ENCODE data around the gene CHDH.

The CHDH gene

GRCh38 chr3:53846134-53846850, at the start of gene CHDH, which contains the start of gene IL17RB:
Gene CHDH, minus strand, starts transcription at chr3:53846419. Its CDS starts 22,411 bp downstream, at chr3:53824008.
Gene IL17RB, plus strand, starts transcription at chr3:53846568. Its CDS starts 21 bp downstream, at chr3:53846589.
- DNase-seq (ENCODE audit: insufficient read length, low spot score): peak; percentile 53
- no peak for FAIRE-seq

GRCh38 chr3:53892286-53892637, 46.0 kb upstream of the CHDH start:
- DNase-seq (ENCODE audit: insufficient read length, low spot score): no peak
- FAIRE-seq: no peak

- FAIRE-seq (peak; percentile 100), DNase-seq (ENCODE audit: insufficient read length, low spot score) (peak; percentile 61)
Measured at GRCh38 chr3:53891497-53892285, 45.5 kb upstream of the CHDH start, which contains the start of gene SELENOK. Gene SELENOK, minus strand, starts transcription at chr3:53891859.

DNA sequence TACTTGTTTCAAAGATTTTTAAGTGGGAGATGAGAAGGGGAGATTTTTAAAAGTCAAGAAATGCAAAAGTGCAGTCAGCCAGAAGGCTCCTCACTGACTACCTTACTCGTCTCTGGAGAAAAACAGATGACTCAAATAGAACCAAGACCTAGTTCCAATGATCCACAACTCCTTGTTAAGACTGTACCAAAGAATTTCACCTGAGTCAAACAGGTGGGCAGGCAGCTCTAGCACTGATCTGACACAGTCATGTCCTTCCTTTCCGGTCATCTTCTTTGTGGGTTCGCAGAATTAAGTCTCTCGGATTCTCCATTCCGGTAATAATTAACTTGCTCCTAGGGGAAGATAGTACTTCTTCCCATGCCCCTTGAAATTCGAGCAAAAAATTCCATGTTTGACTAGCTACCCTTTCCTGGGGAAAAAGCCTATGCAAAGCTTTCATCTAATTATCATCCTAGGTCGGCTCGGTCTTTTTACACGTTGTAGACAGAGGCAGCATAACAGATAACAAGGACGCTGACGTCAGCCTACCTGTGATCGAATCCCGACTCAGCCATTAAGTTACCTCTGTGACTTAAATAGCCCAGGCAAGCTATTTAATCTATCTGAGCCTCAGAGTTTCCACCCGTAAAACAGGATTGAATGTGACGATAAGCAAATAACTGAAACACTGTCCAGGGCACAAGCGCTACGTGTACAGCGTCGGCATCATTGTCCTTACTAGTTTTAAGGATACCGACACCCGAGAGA, 44.7 kb upstream of the CHDH start:
- DNase-seq (ENCODE audit: insufficient read length, low spot score) (no peak), FAIRE-seq (peak; percentile 83)

DNA sequence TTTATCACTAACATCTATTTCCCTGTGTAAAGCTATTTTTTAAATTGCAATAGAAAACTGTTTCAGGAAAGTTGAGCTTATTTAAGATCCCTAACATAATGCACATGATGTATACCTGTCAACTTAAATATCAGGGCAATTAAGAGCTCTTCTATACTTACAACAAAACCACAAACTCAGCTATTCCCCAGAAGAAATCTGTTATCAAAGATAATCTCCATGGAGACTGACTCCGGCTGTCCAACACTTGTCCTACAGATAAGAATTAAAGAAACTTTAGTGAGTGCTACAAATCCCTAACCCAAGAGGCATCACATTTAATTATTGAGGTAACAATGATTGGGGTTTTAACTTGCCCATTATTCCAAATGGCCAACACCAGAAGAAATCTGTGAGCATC, 42.0 kb upstream of the CHDH start:
- DNase-seq (ENCODE audit: insufficient read length, low spot score) (no peak), FAIRE-seq (no peak)

DNA sequence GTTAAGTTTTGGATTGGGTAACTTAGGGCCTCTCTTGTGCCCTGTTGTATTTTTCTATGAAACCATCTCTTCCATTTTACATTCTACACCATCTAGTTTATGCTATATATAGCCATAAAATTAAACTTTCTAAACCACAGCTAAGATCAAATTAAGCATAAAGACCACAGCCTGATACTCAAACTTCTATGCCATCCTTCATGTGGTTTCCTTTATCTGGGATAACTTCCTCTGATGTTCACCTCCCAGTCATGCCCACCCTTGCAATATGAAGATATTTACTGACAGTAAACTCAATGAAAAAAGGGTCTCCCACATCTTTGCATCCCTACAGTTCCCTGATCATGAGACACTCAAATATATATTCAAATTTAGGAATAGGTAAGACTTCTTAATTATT, 41.2 kb upstream of the CHDH start:
- DNase-seq (ENCODE audit: insufficient read length, low spot score) (no peak), FAIRE-seq (no peak)

DNA sequence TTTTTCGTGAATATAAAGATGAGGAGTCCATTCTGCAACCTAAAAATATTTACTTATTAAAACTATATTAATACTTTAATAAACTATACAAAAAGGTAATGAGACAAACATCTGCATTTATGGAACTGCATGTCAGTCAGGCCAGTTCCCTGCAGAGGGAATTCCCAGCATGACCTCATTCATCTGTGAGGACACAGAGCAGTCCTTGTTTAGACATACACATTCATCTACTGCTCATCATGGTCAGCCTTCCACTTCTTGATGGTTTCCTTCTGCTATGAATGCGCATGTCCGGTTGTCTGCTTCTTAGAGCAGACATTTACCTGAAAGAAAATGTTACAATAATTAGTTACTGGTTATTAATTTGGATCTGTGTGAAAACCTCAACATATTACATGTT, 39.0 kb upstream of the CHDH start:
- no peak for FAIRE-seq
- DNase-seq (ENCODE audit: insufficient read length, low spot score): no peak

GRCh38 chr3:53884623-53885022, 38.4 kb upstream of the CHDH start:
- DNase-seq (ENCODE audit: insufficient read length, low spot score): no peak
- FAIRE-seq: no peak

DNA sequence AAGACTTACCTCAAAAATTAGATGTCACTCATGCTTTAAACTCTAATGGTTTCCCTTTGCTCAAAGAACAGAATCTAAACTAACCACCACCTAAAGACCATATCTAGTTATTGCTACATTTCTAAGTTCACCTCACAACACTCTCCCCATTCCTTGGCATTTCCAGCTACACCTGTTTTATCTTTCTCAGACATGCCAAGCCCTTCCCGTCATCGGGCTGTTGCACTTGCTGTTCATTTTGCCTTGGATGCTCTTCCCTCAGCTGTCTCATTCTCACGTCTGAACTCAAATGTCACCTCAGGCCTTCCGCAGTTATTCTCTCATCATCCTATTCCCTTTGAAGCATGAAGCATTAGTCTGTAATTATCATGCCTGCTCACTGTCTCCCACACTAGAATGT, 36.8 kb upstream of the CHDH start:
- FAIRE-seq (peak; percentile 40), DNase-seq (ENCODE audit: insufficient read length, low spot score) (no peak)

DNA sequence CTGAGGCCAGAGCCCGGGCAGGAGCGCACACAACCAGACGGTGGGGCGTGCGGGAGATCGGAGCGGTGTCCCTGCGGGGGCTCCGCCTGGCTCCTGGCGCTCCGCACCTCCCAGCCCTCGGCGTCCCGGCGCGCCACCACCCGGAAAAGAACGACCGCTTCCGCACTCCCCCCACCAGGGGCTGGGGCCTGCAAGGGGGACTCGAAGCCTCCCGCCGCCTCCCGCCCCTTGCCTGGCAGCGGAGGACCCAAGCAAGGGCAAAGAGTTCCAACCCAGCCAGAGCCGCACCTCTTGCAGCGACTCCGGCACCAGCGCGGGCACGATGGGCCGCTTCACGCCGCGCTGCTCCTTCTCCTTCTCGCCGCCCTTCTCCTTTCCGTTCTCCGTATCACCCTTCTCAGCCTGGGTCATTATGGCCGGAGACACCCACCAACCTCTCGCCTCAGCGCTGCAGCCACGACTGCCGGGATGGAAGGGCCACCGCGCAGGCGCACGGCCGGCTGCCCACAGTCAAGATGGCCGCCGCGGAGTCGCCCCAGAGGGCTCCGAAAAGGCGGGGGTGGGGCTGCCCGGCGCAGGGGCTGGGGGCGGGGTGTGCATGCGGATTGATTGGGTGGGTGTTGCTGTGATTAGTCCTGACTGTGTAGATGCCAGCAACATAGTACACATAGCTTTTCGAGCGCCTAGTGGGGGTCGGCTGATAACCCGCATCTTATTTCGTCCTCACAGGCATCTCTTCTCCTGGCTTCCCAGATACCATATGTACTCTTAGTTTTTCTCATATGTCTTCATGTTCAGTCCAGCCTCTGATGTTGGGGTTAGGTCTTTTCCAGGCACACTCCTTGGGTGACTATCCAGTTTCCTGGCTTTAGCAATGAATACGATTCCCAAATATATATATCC, 35.7 kb upstream of the CHDH start, which contains the start of gene ACTR8:
Gene ACTR8 (minus strand): TSS at position 462 of the 903 bp plus-strand sequence. CDS start 51 bp downstream, at position 411.
- FAIRE-seq: peak; percentile 95
- DNase-seq (ENCODE audit: insufficient read length, low spot score): peak; percentile 83

DNA sequence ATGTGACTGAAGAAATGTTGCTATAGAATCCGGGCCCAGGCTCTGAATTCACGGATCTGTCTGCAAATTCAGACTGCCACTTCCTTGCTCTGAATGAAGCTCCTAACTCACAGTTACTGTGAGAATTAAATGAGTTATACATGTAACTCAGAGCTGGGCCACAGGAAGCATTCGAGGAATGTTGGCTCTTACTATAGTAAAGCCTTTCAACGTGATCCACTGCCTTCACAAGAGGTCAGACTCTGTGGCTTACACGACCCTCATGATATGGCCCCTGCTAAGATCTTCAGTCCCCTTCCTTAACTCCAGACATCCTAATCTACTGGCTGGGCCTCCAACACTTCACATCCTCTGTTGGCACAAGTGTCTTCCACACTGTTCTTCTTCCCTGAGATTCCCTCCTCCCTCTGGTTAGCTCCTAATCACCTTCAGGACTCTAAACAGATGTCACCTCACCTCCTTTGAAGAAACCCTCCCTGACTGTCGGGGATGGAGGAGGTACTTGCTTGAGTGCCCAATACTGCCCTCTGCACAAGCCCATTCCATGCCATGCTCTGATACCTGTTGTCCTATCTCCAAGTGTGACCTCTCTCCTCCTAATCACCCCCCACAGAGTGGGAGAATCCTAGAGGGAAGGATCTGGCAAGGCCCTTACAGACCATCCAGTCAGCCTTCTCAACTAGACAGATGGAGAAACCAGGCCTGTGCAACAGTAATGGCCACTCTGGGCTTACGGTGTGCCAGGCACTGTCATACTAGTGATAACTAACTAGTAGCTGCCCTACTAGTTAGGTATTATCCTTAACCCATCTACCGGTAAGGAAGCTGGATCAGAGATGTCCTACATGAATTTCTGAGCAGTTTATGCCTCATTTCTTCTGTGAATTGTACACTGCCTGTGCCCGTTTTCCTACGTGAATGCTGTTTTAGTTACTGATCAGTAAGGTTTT, 34.5 kb upstream of the CHDH start:
- FAIRE-seq: peak; percentile 70

GRCh38 chr3:53865732-53866499, 19.7 kb upstream of the CHDH start:
- FAIRE-seq: peak; percentile 85
- no peak for DNase-seq (ENCODE audit: insufficient read length, low spot score)

More for the DNA sequence above, 34.5 kb upstream of the CHDH start:
- DNase-seq (ENCODE audit: insufficient read length, low spot score): no peak

DNA sequence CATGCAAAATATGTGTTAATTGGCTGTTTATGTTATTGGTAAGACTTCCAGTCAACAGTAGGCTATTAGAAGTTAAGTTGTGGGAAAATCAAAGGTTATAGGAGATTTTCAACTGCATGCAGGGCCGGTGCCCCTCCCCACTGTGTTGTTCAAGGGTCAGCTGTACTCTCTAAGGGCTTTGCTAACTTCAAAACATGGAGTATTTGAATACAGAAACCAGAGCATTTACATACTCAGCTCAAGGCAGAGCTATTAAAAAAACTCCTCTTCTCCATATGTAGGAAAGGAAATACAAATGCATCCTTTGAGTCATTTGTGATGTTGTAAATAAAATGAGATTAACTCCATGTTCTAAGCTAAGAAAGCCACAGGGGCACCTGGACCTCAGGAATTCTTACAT, 16.9 kb upstream of the CHDH start:
- DNase-seq (ENCODE audit: insufficient read length, low spot score): no peak

GRCh38 chr3:53862241-53862640, 16.0 kb upstream of the CHDH start:
- no peak for DNase-seq (ENCODE audit: insufficient read length, low spot score)
- FAIRE-seq: no peak

More for the DNA sequence above, 16.9 kb upstream of the CHDH start:
- FAIRE-seq: peak; percentile 63

DNA sequence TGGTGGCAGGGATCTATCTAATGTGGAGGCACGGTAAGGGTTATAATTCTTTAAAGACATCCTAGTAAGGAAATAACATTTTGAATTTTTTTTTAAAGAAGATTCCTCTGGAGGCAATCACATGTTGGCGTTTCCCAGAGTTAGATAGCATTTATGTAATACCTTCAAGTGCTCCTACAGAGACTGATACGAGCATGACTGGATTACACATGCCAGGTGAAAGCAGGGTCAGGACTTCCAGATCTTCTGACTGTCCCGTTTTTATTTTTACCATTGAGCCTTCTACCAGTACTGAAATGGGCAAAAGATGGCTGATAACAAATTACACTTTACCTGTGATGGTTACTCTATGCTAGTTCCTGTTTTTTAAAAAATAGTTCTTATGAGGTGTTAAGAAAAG, 14.0 kb upstream of the CHDH start:
- DNase-seq (ENCODE audit: insufficient read length, low spot score) (no peak), FAIRE-seq (no peak)

GRCh38 chr3:53859178-53859577, 13.0 kb upstream of the CHDH start:
- DNase-seq (ENCODE audit: insufficient read length, low spot score) (no peak), FAIRE-seq (no peak)

- FAIRE-seq (no peak), DNase-seq (ENCODE audit: insufficient read length, low spot score) (no peak)
Measured at GRCh38 chr3:53858096-53858741, 12.0 kb upstream of the CHDH start.

DNA sequence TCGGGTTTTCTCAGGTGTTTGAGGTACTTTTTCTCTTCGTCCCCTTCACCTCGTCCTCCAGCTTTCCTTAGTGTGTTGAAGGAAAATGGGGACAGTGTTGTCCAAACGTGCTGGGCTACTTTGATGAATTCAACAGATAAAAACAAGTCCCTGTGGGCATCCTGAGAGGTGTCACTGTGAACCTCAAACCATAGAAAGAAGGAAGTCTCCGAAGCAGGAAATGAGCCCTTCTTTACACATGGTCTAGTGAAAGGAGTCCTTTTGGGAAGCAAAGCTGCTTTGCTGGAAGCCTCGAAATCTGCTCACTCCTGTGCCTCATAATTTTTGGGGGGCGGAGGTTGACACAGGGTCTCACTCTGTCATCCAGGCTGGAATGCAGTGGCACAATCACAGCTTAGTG, 10.7 kb upstream of the CHDH start:
- no peak for DNase-seq (ENCODE audit: insufficient read length, low spot score)
- FAIRE-seq: no peak
